MM.1S (cell line): ENCODE results near the gene LRRK1.

Source experiments
- CTCF ChIP-seq: fragments of 300-600 bp; sonication (generic); IDR thresholded peaks from 2 replicates; pipeline ENCODE4 v1.5.1; 2016; ENCODE audit warnings: antibody characterized with exemption, low read length, mixed read lengths
- EZH2 ChIP-seq: fragments of 300-600 bp; sonication (generic); optimal IDR thresholded peaks from 2 replicates; pipeline ENCODE3; 2017; ENCODE audit warnings: low read depth, mild to moderate bottlenecking, antibody characterized with exemption, low read length, mixed read lengths
- EZH2phosphoT487 ChIP-seq: fragments of 300-600 bp; sonication (generic); IDR thresholded peaks from 2 replicates; pipeline ENCODE4 v1.6.1; 2018; ENCODE audit warnings: antibody characterized with exemption, low read length

GRCh38 chr15:101060576-101061551, 141.7 kb downstream of the LRRK1 start:
- no peak for TF ChIP-seq CTCF
- no peak for TF ChIP-seq EZH2phosphoT487
- no peak for TF ChIP-seq EZH2
